ENCODE measurements around the gene C1orf198. TPM values are rescaled to one million over a fixed set of nuclear protein-coding genes. Genes with fewer than 3 reads are reported as not detected.

The C1orf198 gene
- total RNA-seq, 1 donor from 2014 or later, result 12.4 TPM

DNA sequence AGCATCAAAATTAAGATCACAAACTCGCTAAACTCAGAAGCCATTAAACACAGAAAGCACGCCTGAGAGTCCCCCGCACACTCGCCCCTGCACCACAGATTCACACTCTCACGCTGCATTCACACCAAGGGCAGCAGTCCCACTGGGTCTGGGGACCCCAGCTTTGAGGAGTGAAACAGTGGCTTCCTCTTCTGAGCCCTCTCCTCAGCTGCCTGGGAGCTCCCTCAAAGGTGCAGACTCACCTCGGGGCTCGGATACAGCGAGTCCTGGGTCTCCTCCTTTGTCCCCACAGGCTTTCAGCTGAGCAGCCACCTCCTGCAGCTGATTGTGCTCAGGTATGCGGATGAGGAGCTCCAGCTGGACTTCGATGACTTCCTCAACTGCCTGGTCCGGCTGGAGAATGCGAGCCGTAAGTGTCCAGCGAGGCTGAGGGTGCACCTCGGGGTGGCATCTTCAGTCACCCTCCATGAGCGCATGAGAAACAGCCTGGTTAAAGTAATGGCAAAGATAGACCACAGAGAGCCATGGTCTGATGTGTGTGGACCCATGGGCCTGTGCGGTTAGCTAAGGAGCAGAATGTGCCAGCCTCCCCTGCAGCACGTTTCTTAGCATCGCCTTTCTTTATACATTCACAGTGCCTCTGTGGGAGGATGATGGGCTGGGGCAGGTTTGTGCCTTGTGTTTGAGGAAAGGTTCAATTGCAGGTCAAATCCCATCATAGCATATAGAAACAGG, 73.3 kb downstream of the C1orf198 start:
- no peak overlapping the region for H3K4me3 Mint-ChIP-seq
- intact Hi-C loops (cut with micrococcal nuclease), result no loop called here
- H3K36me3 Mint-ChIP-seq (ENCODE audit: low read depth), result no peaks in the 10 kb centered on the region
- no peaks in the 10 kb centered on the region for H3K9me3 Mint-ChIP-seq
- no peaks in the 10 kb centered on the region for H3K27me3 Mint-ChIP-seq
- no peak overlapping the region for H3K27ac Mint-ChIP-seq
- H3K4me1 Mint-ChIP-seq, result no peaks in the 10 kb centered on the region
- DNase-seq, result no peak

DNA sequence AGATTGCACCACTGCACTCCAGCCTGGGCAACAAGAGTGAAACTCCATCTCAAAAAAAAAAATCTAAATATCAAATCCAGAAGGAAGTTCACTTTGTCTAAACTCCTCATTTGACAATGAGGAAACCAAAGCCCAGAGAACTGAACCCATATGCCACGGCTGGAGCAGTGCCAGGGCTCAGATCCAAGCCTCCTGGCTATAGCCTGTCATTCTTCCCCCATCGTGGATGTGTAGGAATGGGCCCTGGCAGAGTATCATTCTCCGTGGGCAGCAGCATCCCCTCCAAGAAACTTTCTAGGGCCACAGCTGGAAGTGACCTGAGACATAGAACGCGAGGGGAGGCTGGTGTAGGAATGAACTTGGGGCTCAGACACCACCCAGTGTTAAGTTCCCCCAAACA, 73.9 kb downstream of the C1orf198 start:
- no peaks in the 10 kb centered on the region for H3K4me1 Mint-ChIP-seq
- H3K36me3 Mint-ChIP-seq (ENCODE audit: low read depth), result no peaks in the 10 kb centered on the region
- no peak overlapping the region for H3K4me3 Mint-ChIP-seq
- no peak overlapping the region for H3K27ac Mint-ChIP-seq
- H3K27me3 Mint-ChIP-seq, result peaks cover 2% of the 10 kb centered on the region
- DNase-seq, result no peak
- intact Hi-C loops (cut with micrococcal nuclease), result no loop called here
- no peaks in the 10 kb centered on the region for H3K9me3 Mint-ChIP-seq

DNA sequence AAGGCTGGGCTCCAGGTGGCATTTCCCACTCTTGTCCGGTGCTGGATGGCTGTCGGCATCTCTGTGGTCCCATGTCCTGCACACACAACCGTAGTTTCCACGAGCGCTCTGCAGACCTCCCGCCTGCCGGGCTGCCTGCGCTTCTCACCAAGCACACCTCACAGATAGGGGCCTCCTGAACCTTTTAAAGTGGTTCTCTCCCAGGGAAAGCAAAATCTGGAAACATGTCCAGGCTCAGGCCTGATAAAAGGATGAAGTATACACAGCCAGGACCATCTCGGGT, 74.9 kb downstream of the C1orf198 start:
- H3K9me3 Mint-ChIP-seq, result no peaks in the 10 kb centered on the region
- no peak overlapping the region for H3K4me3 Mint-ChIP-seq
- intact Hi-C loops (cut with micrococcal nuclease), result no loop called here
- peaks cover 2% of the 10 kb centered on the region for H3K27me3 Mint-ChIP-seq
- H3K4me1 Mint-ChIP-seq, result no peaks in the 10 kb centered on the region
- no peak overlapping the region for H3K27ac Mint-ChIP-seq
- H3K36me3 Mint-ChIP-seq (ENCODE audit: low read depth), result no peaks in the 10 kb centered on the region
- DNase-seq, result no peak

DNA sequence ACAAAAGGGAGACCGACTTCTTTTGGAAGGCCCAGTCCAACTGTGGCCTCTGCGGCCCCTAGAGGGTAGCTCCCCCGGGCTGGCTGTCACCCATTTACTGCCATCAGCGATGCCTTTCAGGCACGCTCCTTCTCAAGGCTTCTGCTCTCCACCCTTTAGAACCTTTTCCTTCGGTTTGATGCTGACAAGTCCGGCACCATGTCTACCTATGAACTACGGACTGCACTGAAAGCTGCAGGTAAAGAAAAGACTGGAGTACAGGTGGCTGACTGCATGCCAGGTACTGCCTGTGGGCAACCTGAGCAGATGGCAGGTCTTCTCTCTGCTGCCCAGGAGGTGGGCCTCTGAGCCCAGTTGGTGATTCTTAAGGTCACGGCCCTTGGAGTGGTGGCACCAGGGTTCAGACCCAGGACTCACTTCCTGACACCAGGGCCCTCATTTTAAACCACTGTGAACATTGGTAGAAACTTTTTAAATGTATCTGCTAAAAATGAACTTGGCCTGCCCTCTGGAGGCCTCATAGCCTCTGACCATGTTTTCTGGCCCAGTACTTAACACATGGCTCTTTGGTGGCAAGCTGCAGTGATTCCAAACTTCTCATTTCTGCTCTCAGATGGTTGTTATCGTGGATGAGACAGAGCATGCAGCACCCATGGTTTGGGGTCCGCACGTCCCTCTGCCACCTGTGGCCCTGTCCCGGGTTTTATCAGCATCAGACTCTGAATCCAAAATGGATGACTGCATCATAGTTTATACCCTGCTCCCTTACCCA, 75.4 kb downstream of the C1orf198 start:
- DNase-seq, result no peak
- intact Hi-C loops (cut with micrococcal nuclease), result no loop called here
- Mint-ChIP-seq H3K36me3 (ENCODE audit: low read depth) (no peaks in the 10 kb centered on the region), H3K27me3 (peaks cover 5% of the 10 kb centered on the region), H3K4me3 (no peak overlapping the region), H3K27ac (no peak overlapping the region), H3K9me3 (no peaks in the 10 kb centered on the region), H3K4me1 (no peaks in the 10 kb centered on the region)

DNA sequence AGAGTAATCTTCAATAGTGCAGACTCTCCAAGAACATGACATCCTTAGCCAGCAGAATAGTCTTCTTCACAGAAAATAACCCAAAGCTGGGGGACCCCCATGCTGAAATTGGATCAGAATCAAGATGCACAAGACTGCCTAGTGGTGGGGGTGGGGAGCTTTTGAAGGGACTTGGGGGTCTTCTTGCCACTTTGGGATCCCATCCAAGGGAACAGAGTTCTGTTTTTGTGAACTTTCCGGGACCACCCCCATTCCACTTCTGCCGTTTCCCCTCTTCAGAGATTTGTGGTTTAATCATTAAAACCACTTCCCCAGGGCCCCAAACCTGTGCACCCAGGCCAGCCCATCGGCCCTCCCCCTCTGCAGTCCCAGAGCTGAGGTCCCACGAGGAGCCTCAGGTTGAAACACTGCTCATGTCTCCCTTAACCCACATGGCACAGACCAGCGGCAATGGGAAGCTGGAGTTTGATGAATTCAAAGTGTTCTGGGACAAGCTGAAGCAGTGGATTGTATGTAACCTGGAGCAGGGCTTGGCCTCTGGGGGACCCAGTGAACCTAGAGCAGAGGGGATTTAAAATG, 76.2 kb downstream of the C1orf198 start:
- intact Hi-C loops (cut with micrococcal nuclease), result no loop called here
- H3K27me3 Mint-ChIP-seq, result peaks cover 5% of the 10 kb centered on the region
- H3K4me3 Mint-ChIP-seq, result no peak overlapping the region
- no peaks in the 10 kb centered on the region for H3K36me3 Mint-ChIP-seq (ENCODE audit: low read depth)
- DNase-seq, result no peak
- H3K9me3 Mint-ChIP-seq, result no peaks in the 10 kb centered on the region
- H3K27ac Mint-ChIP-seq, result no peak overlapping the region
- no peaks in the 10 kb centered on the region for H3K4me1 Mint-ChIP-seq

DNA sequence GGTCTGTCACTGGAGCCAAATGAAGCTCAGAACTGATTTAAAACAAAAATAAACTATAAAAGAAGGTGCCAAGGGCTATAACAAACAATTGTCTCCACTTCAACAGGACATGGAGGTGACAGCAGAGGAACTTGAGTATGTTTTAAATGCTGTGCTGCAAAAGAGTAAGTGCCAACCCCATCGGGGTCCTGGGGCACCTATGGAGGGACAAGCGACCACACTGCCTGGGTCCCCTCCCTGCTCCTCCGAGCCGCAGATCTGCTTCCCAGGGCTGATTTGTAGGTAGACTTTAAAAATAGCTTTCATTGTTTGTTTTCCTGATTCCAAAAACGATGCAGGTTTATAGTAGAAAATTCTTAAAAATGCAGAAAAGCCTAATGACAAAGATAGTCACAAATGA, 78.3 kb downstream of the C1orf198 start:
- H3K27me3 Mint-ChIP-seq, result peaks cover 5% of the 10 kb centered on the region
- intact Hi-C loops (cut with micrococcal nuclease), result no loop called here
- H3K27ac Mint-ChIP-seq, result no peak overlapping the region
- DNase-seq, result no peak
- no peak overlapping the region for H3K4me3 Mint-ChIP-seq
- H3K4me1 Mint-ChIP-seq, result no peaks in the 10 kb centered on the region
- H3K36me3 Mint-ChIP-seq (ENCODE audit: low read depth), result no peaks in the 10 kb centered on the region
- no peaks in the 10 kb centered on the region for H3K9me3 Mint-ChIP-seq

DNA sequence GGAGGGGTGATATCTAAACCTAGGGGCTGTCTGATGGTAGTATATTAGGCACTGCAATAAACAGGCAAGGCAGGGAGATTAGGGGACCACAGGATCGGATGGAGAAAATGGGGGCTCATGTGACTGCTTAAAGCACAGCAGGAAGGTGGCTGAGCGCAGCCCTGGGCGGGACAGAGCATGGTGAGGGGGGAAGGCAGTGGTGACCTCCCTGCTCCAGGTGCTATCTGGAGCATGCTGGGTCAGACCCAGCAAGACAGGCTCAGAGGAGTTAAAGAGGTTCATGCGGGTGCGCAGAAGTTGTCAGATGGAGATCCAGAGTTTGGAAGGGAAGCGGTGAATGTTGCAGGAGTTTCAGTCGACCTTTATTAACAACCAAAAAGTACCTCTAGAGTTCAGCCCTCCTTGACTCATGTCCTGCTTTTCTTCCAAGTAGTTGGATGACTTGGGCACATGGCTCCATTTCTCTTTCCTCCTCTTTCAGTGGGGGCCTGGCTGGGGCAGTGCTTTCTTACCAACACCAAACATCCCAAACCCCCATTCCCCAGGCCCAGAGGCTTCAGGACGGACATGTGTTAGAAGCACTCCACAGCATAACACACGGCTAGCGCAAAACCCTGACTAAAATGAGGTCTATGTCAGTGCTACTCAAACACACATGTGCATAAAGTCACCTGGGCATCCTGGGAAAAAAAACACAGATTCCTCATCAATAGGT, 79.6 kb downstream of the C1orf198 start:
- no peak for DNase-seq
- H3K4me3 Mint-ChIP-seq, result no peak overlapping the region
- H3K4me1 Mint-ChIP-seq, result no peaks in the 10 kb centered on the region
- intact Hi-C loops (cut with micrococcal nuclease), result no loop called here
- peaks cover 5% of the 10 kb centered on the region for H3K27me3 Mint-ChIP-seq
- no peak overlapping the region for H3K27ac Mint-ChIP-seq
- H3K9me3 Mint-ChIP-seq, result no peaks in the 10 kb centered on the region
- H3K36me3 Mint-ChIP-seq (ENCODE audit: low read depth), result no peaks in the 10 kb centered on the region

DNA sequence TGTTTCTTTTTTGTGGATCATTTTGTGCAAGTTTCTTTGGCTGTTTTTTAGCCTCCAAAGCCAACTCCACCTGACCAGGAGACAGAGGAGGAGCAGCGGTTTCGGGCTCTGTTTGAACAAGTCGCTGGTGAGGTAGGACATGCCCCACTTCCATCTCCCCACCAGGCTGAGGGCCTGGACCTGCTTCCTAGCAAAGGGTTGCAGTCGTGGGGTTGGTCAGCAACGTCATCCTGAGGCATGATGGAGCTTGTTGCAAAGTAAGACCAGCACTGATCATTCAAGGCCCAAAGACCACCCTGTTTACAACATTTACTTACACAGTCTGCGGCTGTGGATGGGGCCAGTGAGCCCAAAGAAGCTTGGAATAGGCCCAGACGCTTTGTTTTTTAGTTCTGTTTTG, 80.8 kb downstream of the C1orf198 start:
- H3K27ac Mint-ChIP-seq, result no peak overlapping the region

More for the DNA sequence above, 80.8 kb downstream of the C1orf198 start:
- no peaks in the 10 kb centered on the region for H3K4me1 Mint-ChIP-seq
- H3K36me3 Mint-ChIP-seq (ENCODE audit: low read depth), result no peaks in the 10 kb centered on the region
- no peaks in the 10 kb centered on the region for H3K9me3 Mint-ChIP-seq
- no peak overlapping the region for H3K4me3 Mint-ChIP-seq
- no peak for DNase-seq
- intact Hi-C loops (cut with micrococcal nuclease), result no loop called here
- H3K27me3 Mint-ChIP-seq, result peaks cover 5% of the 10 kb centered on the region

Other genes starting within 250 kb of the C1orf198 start
- gene COG2, start 226.0 kb downstream of the C1orf198 start, total RNA-seq, result 44.1 and 47.4 TPM in 2 replicates
- gene AGT, start 154.4 kb downstream of the C1orf198 start, total RNA-seq, result not detected in 2 replicates
- gene CAPN9, start 121.1 kb downstream of the C1orf198 start, total RNA-seq, result not detected in 2 replicates
- 22.7 and 23.8 TPM in 2 replicates for gene TTC13, start 110.3 kb upstream of the C1orf198 start, total RNA-seq
- gene ARV1, start 110.6 kb upstream of the C1orf198 start, total RNA-seq, result 15.0 and 15.2 TPM in 2 replicates
- gene FAM89A, start 171.7 kb upstream of the C1orf198 start, total RNA-seq, result 20.2 and 20.3 TPM in 2 replicates

All from activated CD4-positive, alpha-beta T cell treated with anti-CD3 and anti-CD28 coated beads, Interleukin-2, amount 10 ng/mL, durations not matched to agents 24 days and 14 days (primary cell).